HEK293 (cell line): ENCODE results near the gene ZNF200.

ENCODE experiments used
- CTCF ChIA-PET: fragments of 350-600 bp; formaldehyde crosslinking; extraction: SDS; loops from one replicate; lab custom pipeline; 2021; ENCODE audit warnings: antibody characterized with exemption; lab: Yijun Ruan, JAX
- POLR2A ChIA-PET: fragments of 300-600 bp; formaldehyde crosslinking; extraction: SDS; loops from one replicate; lab custom pipeline; 2020; ENCODE audit warnings: antibody characterized with exemption, inconsistent platforms; lab: Yijun Ruan, JAX
- H3K27ac ChIP-seq: fragments of 200-500 bp; sonication (Bioruptor generic); 2 replicates; pipeline ENCODE4 v1.5.1; 2014; ENCODE audit warnings: low read depth, low read length, control low read depth, inconsistent platforms; ENCODE audit errors: extremely low read depth
- H3K36me3 ChIP-seq, 2 experiments: fragments of 200-500 bp in 1 of 2; sonication (Bioruptor generic) in 1 of 2; 1 replicate in 1 of 2; 2 replicates in 1 of 2; pipeline ENCODE4 v1.5.1; 2014 to 2017; ENCODE audit warnings: inconsistent platforms in 2 of 2, low read length in 2 of 2; ENCODE audit not compliant: control insufficient read depth in 2 of 2, insufficient read depth in 1 of 2
- H3K4me1 ChIP-seq: fragments of 200-500 bp; sonication (Bioruptor generic); 2 replicates; pipeline ENCODE4 v1.5.1; 2014; ENCODE audit warnings: mild to moderate bottlenecking, low read length, inconsistent platforms; ENCODE audit not compliant: control insufficient read depth, insufficient read depth
- H3K4me3 ChIP-seq: 2 replicates; pipeline ENCODE4 v1.5.1; 2011; ENCODE audit warnings: low read depth, mild to moderate bottlenecking, control low read depth, low read length, moderate library complexity
- H3K9me3 ChIP-seq: fragments of 200-500 bp; sonication (Bioruptor generic); 2 replicates; pipeline ENCODE4 v1.5.1; 2014; ENCODE audit warnings: low read depth, low read length, inconsistent platforms; ENCODE audit not compliant: control insufficient read depth, insufficient read depth
- EGR2 ChIP-seq: fragments of 450-650 bp; formaldehyde crosslinking; IDR thresholded peaks from 2 replicates; pipeline ENCODE4 v1.5.1; 2016; ENCODE audit warnings: low read depth, missing biosample characterization, missing genetic modification characterization
- REPIN1 ChIP-seq: fragments of 450-650 bp; formaldehyde crosslinking; IDR thresholded peaks from 2 replicates; pipeline ENCODE4 v1.5.1; 2017; ENCODE audit warnings: missing biosample characterization, missing genetic modification characterization, low read depth
- SP2 ChIP-seq: fragments of 450-650 bp; formaldehyde crosslinking; IDR thresholded peaks from 2 replicates; pipeline ENCODE4 v1.5.1; 2016; ENCODE audit warnings: missing biosample characterization, missing genetic modification characterization
- ZFP69B ChIP-seq: fragments of 450-650 bp; formaldehyde crosslinking; IDR thresholded peaks from 2 replicates; pipeline ENCODE4 v1.5.1; 2016; ENCODE audit warnings: missing biosample characterization, missing genetic modification characterization
- ZNF10 ChIP-seq: fragments of 450-650 bp; formaldehyde crosslinking; IDR thresholded peaks from 2 replicates; pipeline ENCODE4 v1.5.1; 2017; ENCODE audit warnings: missing biosample characterization, missing genetic modification characterization
- ZNF146 ChIP-seq: fragments of 450-650 bp; formaldehyde crosslinking; IDR thresholded peaks from 2 replicates; pipeline ENCODE4 v1.5.1; 2016; ENCODE audit warnings: missing biosample characterization, missing genetic modification characterization
- ZNF266 ChIP-seq: fragments of 450-650 bp; formaldehyde crosslinking; IDR thresholded peaks from 2 replicates; pipeline ENCODE4 v1.5.1; 2016; ENCODE audit warnings: missing biosample characterization, missing genetic modification characterization, low read depth
- ZNF350 ChIP-seq: fragments of 450-650 bp; formaldehyde crosslinking; IDR thresholded peaks from 2 replicates; pipeline ENCODE4 v1.5.0; 2017; ENCODE audit warnings: missing biosample characterization, mild to moderate bottlenecking, missing genetic modification characterization
- ZNF521 ChIP-seq: fragments of 450-650 bp; formaldehyde crosslinking; IDR thresholded peaks from 2 replicates; pipeline ENCODE4 v1.5.1; 2017; ENCODE audit warnings: missing biosample characterization, mild to moderate bottlenecking, missing genetic modification characterization
- ZNF529 ChIP-seq: fragments of 450-650 bp; formaldehyde crosslinking; IDR thresholded peaks from 2 replicates; pipeline ENCODE4 v1.5.1; 2017; ENCODE audit warnings: missing genetic modification characterization, missing biosample characterization; ENCODE audit not compliant: insufficient replicate concordance
- ZNF530 ChIP-seq: fragments of 450-650 bp; formaldehyde crosslinking; IDR thresholded peaks from 2 replicates; pipeline ENCODE4 v1.5.1; 2016; ENCODE audit warnings: low read depth, missing biosample characterization, missing genetic modification characterization
- ZNF600 ChIP-seq: fragments of 450-650 bp; formaldehyde crosslinking; IDR thresholded peaks from 2 replicates; pipeline ENCODE4 v1.5.1; 2016; ENCODE audit warnings: missing biosample characterization, missing genetic modification characterization
- ZNF610 ChIP-seq: fragments of 450-650 bp; formaldehyde crosslinking; IDR thresholded peaks from 2 replicates; pipeline ENCODE4 v1.5.1; 2016; ENCODE audit warnings: missing biosample characterization, missing genetic modification characterization, borderline replicate concordance
- ZNF677 ChIP-seq: fragments of 450-650 bp; IDR thresholded peaks from 2 replicates; pipeline ENCODE4 v1.5.0; 2018; ENCODE audit warnings: missing biosample characterization, mild to moderate bottlenecking, missing genetic modification characterization, moderate library complexity
- ZNF768 ChIP-seq: fragments of 450-650 bp; formaldehyde crosslinking; IDR thresholded peaks from 2 replicates; pipeline ENCODE4 v1.5.1; 2018; ENCODE audit warnings: missing biosample characterization, mild to moderate bottlenecking, missing genetic modification characterization
- TF ChIP-seq, protein P1 (sequence below): fragments of 450-650 bp; formaldehyde crosslinking; IDR thresholded peaks from 2 replicates; pipeline ENCODE4 v1.5.1; 2016; ENCODE audit warnings: missing biosample characterization, missing genetic modification characterization
- TF ChIP-seq, protein P2 (sequence below): fragments of 450-650 bp; formaldehyde crosslinking; IDR thresholded peaks from 2 replicates; pipeline ENCODE4 v1.5.1; 2017; ENCODE audit warnings: missing biosample characterization, missing genetic modification characterization
- TF ChIP-seq, protein P3 (sequence below): fragments of 450-650 bp; formaldehyde crosslinking; IDR thresholded peaks from 2 replicates; pipeline ENCODE4 v1.5.1; 2016; ENCODE audit warnings: missing biosample characterization, missing genetic modification characterization
- TF ChIP-seq, protein P4 (sequence below): sonication (generic); formaldehyde crosslinking; IDR thresholded peaks from 2 replicates; pipeline ENCODE4 v1.8.1; 2022; ENCODE audit warnings: mild to moderate bottlenecking, moderate library complexity, missing genetic modification reagents
- TF ChIP-seq, protein P5 (sequence below): fragments of 450-650 bp; formaldehyde crosslinking; IDR thresholded peaks from 2 replicates; pipeline ENCODE4 v1.5.1; 2016; ENCODE audit warnings: missing biosample characterization, missing genetic modification characterization, borderline replicate concordance

ZNF200 gene

DNA sequence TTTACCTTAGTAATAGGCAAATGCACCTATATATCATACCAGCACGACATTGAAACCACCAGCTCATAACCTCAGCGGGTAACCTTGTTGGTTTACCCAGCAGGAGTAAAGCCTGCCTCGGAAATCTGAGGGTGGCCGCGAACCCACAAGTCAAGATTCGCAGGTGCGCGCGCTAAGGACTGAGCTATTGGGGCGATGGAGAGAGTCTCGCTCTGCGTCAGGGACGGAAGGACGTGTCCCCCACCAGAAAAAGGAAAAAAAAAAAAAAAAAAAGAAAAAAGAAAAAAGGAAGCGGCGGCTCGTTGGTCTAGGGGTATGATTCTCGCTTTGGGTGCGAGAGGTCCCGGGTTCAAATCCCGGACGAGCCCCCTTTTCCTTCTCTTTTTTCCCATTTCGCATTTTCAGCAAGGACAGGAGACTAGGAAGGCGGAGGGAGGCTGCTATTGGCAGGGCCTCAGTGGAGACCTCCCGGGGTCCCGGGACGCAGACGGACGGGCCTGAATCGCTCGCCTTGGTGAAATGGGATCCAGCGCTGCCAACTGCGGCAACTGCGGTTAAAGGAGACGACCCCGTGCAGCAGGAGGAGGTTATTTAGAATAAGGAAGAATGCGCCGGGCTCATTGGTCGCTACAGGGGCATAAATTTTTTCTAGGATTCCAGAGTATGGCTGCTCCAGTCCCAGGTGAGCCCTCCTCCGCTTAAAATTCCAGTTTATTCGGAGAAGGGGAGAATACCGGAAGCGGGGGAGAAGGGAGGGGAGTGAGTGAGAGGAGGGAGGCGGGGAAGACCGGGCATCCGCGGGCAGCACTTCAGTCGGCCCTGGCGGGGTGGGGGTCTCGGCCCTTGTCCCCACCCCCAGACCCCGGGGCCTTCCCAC lies 46.9 kb downstream of the ZNF200 start, which contains the start of gene OR1F1 (continued):
- no peak for TF ChIP-seq ZNF768 (tag by site-specific recombination)
- TF ChIP-seq ZNF529 (tag by site-specific recombination), result no peak
- TF ChIP-seq ZNF677, result no peak; the same call in 1 of the 2 replicates
- no peak for TF ChIP-seq ZNF10
- 0 out of 2 replicates have a peak, but pooled peaks have one; percentile 4 for TF ChIP-seq ZNF600
- TF ChIP-seq SP2 (tag by site-specific recombination), result peak; percentile 91
- TF ChIP-seq, protein P1, sequence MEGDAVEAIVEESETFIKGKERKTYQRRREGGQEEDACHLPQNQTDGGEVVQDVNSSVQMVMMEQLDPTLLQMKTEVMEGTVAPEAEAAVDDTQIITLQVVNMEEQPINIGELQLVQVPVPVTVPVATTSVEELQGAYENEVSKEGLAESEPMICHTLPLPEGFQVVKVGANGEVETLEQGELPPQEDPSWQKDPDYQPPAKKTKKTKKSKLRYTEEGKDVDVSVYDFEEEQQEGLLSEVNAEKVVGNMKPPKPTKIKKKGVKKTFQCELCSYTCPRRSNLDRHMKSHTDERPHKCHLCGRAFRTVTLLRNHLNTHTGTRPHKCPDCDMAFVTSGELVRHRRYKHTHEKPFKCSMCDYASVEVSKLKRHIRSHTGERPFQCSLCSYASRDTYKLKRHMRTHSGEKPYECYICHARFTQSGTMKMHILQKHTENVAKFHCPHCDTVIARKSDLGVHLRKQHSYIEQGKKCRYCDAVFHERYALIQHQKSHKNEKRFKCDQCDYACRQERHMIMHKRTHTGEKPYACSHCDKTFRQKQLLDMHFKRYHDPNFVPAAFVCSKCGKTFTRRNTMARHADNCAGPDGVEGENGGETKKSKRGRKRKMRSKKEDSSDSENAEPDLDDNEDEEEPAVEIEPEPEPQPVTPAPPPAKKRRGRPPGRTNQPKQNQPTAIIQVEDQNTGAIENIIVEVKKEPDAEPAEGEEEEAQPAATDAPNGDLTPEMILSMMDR (tag by site-specific recombination), result no peak
- no peak for TF ChIP-seq ZNF266 (tag by site-specific recombination)
- TF ChIP-seq REPIN1 (tag by site-specific recombination), result 0 out of 2 replicates have a peak, but pooled peaks have one; percentile 30

DNA sequence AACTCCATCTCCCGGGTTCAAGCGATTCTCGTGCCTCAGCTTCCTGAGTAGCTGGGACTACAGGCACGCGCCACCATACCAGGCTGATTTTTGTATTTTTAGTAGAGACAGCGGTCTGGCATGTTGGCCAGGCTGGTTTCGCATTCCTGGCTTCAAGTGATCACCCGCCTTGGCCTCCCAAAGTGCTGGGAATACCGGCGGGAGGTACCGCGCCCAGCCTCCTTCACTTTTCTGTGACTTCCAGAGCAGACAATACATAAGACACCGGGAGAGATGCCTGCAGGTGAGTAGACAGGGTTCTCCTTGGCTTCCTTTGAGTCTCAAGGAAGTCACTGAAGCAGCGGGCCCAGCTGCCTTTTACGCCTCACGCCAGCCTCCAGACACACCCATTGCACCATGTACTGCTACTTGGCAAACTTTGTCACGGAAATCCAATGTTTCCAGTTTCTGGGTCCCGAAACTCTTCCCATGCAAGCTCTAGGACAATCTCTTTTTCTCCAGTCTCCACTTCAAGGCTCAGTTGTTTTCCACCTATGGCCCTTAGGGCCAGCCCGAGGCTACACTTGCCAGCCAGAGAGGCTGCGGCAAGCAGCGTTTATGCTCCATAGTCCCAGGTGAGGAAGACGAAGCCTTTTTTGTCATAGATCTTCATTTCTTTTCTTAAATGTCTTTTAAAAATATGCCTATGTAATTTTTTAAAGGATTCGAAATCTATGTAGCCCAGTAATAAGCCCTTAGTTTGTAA lies 47.8 kb downstream of the ZNF200 start:
- TF ChIP-seq, protein P2, sequence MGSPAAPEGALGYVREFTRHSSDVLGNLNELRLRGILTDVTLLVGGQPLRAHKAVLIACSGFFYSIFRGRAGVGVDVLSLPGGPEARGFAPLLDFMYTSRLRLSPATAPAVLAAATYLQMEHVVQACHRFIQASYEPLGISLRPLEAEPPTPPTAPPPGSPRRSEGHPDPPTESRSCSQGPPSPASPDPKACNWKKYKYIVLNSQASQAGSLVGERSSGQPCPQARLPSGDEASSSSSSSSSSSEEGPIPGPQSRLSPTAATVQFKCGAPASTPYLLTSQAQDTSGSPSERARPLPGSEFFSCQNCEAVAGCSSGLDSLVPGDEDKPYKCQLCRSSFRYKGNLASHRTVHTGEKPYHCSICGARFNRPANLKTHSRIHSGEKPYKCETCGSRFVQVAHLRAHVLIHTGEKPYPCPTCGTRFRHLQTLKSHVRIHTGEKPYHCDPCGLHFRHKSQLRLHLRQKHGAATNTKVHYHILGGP, result no peak
- TF ChIP-seq ZNF146 (tag by site-specific recombination), result 0 out of 2 replicates have a peak, but pooled peaks have one; percentile 3
- Histone ChIP-seq H3K9me3 (no peaks in the 10 kb centered on the region), H3K36me3 (no peaks in the 10 kb centered on the region), H3K4me3 (no peak overlapping the region), H3K27ac (no peak overlapping the region), H3K4me1 (no peaks in the 10 kb centered on the region)
- ChIA-PET POLR2A (interaction anchor here (0.6 to 2.8 kb wide), 7 partner anchors 15 to 1067 kb away, joined by 3 to 29 read pairs (median 4); partner anchors contain the start of genes NAA60 and ZNF597), CTCF (interaction anchor here (1.0 kb wide), 2 partner anchors 16 to 128 kb away, joined by 4 to 5 read pairs; no protein-coding TSS in a partner anchor)

DNA sequence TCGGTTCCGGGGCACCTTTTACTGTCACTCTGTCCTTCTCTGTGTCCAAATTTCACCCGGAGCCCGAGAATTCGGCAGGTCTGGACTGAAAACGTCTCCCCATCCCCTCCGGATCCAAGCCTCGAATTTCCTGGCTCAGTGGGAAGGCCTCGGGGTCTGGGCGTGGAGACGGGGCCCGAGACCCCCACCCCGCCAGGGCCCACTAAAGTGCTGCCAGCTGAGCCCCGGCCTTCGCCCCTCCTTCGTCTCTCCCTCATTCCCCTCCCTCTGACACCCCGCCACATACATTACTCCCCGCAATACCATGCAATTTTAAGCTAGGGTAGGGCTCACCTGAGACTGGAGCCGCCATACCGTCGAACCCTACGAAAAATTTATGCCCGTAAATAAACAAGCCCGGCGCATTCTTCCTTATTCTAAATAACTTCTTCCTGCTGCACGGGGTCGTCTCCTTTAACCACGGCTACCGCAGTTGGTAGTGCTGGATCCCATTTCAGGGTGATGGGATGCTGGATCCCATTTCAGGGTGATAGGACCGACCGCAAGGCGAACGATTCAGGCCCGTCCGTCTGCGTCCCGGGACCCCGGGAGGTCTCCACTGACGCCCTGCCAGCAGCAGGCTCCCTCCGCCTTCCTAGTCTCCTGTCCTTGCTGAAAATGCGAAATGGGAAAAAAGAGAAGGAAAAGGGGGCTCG lies 51.4 kb downstream of the ZNF200 start:
- ChIA-PET POLR2A (interaction anchor here (0.8 to 2.6 kb wide), 6 partner anchors 10 to 99 kb away, joined by 3 to 15 read pairs (median 5); no protein-coding TSS in a partner anchor), CTCF (interaction anchor here (0.7 to 1.9 kb wide), 6 partner anchors 11 to 101 kb away, joined by 3 to 9 read pairs (median 3); no protein-coding TSS in a partner anchor)
- H3K9me3 ChIP-seq, result no peaks in the 10 kb centered on the region
- H3K36me3 ChIP-seq, result no peaks in the 10 kb centered on the region
- peak overlapping the region; percentile 35; the same call in 1 of the 2 replicates for H3K27ac ChIP-seq
- no peaks in the 10 kb centered on the region for H3K4me1 ChIP-seq
- H3K4me3 ChIP-seq, result peak overlapping the region; percentile 52
- TF ChIP-seq, protein P3, sequence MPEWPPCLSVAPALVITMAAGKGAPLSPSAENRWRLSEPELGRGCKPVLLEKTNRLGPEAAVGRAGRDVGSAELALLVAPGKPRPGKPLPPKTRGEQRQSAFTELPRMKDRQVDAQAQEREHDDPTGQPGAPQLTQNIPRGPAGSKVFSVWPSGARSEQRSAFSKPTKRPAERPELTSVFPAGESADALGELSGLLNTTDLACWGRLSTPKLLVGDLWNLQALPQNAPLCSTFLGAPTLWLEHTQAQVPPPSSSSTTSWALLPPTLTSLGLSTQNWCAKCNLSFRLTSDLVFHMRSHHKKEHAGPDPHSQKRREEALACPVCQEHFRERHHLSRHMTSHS (tag by site-specific recombination), result no peak
- TF ChIP-seq EGR2 (tag by site-specific recombination) (no peak), ZNF521 (tag by site-specific recombination) (no peak), ZFP69B (tag by site-specific recombination) (peak; percentile 85; the same call in 1 of the 2 replicates), ZNF530 (tag by site-specific recombination) (no peak), ZNF350 (tag by site-specific recombination) (no peak), ZNF610 (tag by site-specific recombination) (no peak)
- TF ChIP-seq, protein P4, sequence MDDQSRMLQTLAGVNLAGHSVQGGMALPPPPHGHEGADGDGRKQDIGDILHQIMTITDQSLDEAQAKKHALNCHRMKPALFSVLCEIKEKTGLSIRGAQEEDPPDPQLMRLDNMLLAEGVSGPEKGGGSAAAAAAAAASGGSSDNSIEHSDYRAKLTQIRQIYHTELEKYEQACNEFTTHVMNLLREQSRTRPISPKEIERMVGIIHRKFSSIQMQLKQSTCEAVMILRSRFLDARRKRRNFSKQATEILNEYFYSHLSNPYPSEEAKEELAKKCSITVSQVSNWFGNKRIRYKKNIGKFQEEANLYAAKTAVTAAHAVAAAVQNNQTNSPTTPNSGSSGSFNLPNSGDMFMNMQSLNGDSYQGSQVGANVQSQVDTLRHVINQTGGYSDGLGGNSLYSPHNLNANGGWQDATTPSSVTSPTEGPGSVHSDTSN (CRISPR knock-in tag), result no peak
- TF ChIP-seq, protein P5, sequence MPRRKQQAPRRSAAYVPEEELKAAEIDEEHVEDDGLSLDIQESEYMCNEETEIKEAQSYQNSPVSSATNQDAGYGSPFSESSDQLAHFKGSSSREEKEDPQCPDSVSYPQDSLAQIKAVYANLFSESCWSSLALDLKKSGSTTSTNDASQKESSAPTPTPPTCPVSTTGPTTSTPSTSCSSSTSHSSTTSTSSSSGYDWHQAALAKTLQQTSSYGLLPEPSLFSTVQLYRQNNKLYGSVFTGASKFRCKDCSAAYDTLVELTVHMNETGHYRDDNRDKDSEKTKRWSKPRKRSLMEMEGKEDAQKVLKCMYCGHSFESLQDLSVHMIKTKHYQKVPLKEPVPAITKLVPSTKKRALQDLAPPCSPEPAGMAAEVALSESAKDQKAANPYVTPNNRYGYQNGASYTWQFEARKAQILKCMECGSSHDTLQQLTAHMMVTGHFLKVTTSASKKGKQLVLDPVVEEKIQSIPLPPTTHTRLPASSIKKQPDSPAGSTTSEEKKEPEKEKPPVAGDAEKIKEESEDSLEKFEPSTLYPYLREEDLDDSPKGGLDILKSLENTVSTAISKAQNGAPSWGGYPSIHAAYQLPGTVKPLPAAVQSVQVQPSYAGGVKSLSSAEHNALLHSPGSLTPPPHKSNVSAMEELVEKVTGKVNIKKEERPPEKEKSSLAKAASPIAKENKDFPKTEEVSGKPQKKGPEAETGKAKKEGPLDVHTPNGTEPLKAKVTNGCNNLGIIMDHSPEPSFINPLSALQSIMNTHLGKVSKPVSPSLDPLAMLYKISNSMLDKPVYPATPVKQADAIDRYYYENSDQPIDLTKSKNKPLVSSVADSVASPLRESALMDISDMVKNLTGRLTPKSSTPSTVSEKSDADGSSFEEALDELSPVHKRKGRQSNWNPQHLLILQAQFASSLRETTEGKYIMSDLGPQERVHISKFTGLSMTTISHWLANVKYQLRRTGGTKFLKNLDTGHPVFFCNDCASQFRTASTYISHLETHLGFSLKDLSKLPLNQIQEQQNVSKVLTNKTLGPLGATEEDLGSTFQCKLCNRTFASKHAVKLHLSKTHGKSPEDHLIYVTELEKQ (tag by site-specific recombination), result no peak
